Activated T-cell treated with anti-CD3 and anti-CD28 coated beads, Interleukin-2, amount 50 U/mL, for 48 hours (primary cell): ENCODE results near the gene ZC3H8.

ENCODE experiments used
- DNase-seq, 2 experiments: peaks; one replicate each; pipeline ENCODE4 v3.0.0-alpha.2; 2020

Gene ZC3H8

GRCh38 chr2:112162956-112163355 lies 91.9 kb downstream of the ZC3H8 start:
- no peak for DNase-seq

- DNase-seq = no peak
Observed at GRCh38 chr2:112162341-112162740, 92.5 kb downstream of the ZC3H8 start.
